SH-SY5Y (cell line): ENCODE measurements around the gene ACAN.

ENCODE experiments used
- GATA2 ChIP-seq: IDR thresholded peaks from 2 replicates; pipeline ENCODE4 v1.6.1; 2011; ENCODE audit warnings: mild to moderate bottlenecking, low read depth, low read length
- GATA3 ChIP-seq: IDR thresholded peaks from 2 replicates; pipeline ENCODE4 v1.6.1; 2011; ENCODE audit warnings: low read depth, mild to moderate bottlenecking, low read length, moderate library complexity

DNA sequence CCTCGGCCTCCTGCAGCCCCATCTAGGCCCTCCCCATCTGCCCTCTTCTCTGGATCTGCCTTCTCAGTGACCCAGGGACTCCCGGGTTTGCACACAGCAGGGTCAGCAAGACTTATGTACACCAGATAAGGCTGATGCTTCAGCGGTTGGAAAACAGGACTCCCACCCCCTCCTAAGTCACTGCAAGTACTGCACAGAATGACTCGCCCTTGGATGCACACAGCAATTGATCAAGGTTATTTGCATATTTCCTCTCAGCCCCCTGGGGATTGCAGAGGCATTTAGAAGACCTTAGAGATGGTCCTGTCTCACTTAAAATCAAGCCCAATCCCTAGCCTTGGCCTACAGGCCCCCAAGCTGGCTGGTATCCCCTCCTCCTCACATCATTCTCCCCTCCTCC lies 8.9 kb downstream of the ACAN start:
- no peak for TF ChIP-seq GATA2
- no peak for TF ChIP-seq GATA3
